ENCODE measurements around the gene HS2ST1.
"Not testable (repeated sequence)": the region's sequence is repeated elsewhere in the genome, so short reads cannot be mapped to it uniquely, and the experiment has no call there.

The HS2ST1 gene

DNA sequence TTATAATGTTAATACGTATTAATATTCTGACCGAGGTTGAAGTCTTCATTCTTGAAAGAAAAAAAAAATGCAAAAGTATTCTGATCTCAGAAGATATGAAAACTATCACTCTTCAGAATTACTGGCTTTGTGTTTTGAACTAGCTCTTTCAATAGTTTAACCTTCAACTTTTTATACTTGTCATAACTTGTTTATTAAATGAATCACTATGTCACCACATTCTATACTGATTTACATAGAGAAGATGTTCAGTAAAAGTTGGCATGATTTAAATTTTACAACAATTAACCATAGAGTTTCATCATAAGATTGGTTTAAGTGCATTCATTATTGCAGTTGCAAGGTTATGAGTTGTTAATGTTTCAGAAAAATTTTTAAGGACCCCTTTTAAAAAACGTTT lies 57.3 kb downstream of the HS2ST1 start:
- DNase-seq (ENCODE audit: low read depth in 3 of 3), result no peak

DNA sequence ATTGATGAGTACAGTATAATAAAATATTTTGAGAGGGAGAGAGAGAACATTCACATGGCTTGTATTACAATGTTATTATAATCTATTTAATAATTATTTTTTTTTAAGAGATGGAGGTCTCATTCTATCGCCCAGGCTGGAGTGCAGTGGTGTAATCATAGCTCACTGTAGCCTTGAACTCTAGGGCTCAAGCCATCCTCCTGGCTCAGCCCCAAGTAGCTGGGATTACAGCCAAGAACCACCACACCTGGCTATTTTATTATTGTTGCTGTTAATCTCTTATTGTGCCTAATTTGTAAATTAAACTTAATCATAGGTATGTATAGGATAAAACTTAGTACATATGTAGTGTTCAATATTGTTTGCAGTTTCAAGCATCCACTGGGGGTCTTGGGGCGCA lies 57.8 kb downstream of the HS2ST1 start:
- no peak for DNase-seq (ENCODE audit: low read depth in 3 of 3)

DNA sequence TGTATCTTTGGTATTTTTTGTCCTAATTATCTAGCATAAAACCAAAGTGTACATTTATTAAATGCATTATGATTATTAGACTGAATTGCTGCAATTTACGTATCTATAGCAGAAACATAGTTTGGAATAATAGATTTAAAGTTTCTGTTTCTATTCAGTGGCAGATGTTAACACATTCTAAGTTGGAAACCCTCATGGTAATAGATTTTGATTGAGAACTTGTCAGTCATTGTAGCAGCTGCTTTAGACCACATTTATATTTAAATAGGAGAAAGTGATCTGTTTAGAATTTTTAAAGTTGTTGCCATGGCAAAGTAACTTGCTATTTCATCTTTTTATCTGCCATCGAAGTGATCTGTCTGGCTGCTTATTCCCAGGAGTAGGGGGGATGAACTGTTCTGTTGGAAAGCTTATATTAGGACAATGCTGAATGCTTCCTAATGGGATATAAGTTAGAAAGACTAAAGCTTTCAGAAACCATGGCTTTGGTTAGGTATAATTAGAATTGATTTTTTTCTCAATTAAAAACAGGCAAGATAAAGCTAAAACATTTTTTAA lies 61.6 kb downstream of the HS2ST1 start:
- DNase-seq (ENCODE audit: low read depth in 3 of 3), result no peak

DNA sequence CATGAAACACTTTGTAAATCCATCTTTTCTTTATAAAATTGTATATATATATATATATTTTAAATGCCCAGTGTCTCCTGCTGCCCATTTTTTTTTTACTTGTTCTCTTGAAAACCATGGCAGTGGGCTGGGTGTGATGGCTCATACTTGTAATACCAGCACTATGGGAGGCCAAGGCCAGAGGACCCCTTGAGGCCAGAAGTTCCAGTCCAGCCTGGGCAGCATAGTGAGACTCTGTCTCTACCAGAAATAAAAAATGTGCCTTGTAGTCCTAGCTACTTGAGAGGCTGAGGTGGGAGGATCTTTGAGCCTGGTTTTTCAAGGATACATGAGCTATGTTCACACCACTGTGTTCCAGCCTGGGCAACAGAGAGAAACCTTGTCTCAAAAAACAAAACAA lies 62.2 kb downstream of the HS2ST1 start:
- no peak for DNase-seq (ENCODE audit: low read depth in 3 of 3)

DNA sequence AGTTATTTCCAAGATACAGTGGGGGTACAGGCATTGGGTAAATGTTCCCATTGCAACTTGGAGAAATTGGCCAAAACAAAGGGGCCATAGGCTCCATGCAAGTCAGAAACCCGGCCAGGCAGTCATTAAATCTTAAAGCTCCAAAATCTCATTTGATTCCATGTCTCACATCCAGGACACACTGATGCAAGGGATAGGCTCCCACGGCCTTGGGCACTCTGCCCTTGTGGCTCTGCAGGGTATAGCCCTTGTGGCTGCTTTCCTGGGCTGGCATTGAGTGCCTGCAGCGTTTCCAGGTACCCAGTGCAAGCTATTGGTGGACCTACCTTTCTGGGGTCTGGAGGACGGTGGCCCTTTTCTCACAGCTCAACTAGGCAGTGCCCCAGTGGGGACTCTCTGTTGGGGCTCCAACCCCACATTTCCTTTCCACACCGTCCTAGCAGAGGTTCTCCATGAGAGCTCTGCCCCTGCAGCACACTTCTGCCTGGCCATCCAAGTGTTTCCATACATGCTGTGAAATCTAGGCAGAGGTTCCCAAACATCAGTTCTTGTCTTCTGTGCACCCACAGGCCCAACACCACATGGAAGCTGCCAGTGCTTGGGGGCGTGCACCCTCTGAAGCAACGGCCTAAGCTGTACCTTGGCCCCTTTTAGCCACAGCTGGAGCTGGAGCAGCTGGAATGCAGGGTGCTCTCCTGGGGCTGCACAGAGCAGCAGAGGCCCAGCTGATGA lies 67.2 kb downstream of the HS2ST1 start:
- no peak for DNase-seq (ENCODE audit: low read depth in 3 of 3)

DNA sequence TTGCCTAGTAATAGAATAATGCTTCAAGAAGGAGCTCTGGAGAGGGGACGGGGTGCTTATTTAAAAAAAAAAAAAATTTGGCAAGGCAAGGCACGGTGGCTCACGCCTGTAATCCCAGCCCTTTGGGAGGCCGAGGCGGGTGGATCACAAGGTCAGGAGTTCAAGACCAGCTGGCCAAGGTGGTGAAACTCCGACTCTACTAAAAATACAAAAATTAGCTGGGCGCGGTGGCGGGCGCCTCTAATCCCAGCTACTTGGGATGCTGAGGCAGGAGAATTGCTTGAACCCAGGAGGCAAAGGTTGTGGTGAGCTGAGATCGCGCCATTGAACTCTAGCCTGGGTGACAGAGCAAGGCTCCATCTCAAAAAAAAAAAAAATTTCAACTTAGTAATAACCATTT lies 69.2 kb downstream of the HS2ST1 start:
- DNase-seq (ENCODE audit: low read depth in 3 of 3), result not testable (repeated sequence)

DNA sequence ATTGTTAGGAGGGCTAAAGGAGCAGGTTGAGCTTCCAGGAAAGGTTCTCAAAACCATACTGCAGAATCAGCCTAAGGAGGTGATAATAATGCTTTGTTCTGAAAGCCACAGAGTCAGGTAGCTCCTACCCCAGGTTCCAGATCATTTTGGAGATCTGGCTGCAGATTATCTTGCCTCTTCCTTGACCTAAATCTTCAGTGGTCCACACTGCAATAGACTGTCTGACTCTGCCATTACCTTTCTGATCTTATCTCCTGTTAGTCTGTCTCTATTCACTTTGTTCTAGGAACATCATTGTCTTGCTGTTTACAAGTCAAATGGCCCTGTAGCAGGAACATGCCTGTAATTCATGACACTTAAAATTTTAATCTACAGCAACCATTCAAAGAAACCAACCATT lies 73.0 kb downstream of the HS2ST1 start:
- no peak for DNase-seq (ENCODE audit: low read depth in 3 of 3)

DNA sequence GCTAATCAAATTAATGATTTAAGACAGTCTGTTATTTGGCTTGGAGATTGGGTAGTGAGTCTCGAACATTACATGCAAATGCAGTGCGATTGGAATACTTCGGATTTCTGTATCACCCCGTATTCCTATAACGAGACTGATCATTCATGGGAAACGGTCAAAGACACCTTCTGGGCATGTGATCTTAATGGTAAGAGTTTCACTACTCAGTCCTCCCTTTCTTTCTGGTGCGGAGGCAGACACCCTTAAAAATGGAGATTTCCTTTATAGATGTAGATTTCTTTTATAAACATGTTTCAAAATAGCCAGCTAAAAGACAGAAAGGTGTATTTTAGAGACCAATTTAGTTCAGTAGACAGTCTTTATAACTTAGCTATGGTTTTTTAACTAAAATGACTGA lies 74.4 kb downstream of the HS2ST1 start:
- no peak for DNase-seq (ENCODE audit: low read depth in 3 of 3)

DNA sequence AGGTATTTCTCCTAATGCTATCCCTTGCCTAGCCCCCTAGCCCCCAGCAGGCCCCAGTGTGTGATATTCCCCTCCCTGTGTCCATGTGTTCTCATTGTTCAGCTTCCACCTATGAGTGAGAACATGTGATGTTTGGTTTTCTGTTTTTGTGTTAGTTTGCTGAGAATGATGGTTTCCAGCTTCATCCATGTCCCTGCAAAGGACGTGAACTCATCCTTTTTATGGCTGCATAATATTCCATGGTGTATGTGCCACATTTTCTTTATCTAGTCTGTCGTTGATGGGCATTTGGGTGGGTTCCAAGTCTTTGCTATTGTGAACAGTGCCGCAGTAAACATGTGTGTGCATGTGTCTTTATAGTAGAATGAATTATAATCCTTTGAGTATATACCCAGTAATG lies 75.3 kb downstream of the HS2ST1 start:
- DNase-seq (ENCODE audit: low read depth in 3 of 3), result not testable (repeated sequence)

DNA sequence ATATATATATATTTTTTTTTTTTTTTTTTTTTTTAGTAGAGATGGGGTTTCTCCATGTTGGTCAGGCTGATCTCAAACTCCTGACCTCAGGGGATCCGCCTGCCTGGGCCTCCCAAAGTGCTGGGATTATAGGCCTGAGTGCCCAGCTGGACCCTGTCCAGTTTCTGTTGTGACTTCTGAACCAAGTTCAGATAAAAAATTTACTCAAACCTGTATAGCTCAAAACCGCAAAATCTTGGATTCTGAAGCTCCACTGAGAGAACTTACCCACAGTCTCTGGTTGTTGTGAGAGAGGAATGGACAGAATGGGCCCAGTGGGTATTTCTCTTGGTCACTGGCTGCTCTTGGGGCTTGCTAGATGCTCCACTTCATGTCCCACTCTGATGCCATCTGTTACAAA lies 76.4 kb downstream of the HS2ST1 start:
- DNase-seq (ENCODE audit: low read depth in 3 of 3), result no peak

DNA sequence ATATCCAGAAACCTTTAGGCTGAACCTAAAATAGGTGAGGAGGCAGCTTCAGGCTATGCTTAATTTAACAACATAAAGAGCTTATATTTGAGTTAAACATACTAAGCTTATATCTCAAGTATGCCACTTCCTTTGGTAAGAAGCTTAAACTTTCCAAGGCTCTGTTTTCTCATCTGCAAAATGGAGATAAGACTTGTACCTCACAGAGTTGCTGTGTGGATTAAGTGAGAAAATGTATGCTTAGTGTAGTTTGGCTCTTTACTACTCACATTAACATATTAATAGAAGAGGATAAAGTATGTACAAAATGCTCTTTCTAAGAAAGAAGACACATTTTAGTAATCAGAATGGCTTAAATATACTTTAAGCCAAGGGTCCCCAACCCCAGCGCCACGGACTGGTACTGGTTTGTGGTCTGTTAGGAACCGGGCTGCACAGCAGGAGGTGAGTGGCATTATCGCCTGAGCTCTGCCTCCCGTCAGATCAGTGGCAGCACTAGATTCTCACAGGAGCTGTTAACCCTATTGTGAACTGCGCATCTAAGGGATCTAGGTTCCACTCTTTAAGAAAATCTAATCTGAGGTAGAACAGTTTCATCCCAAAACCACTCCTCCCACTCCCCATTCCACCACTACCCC lies 77.2 kb downstream of the HS2ST1 start:
- no peak for DNase-seq (ENCODE audit: low read depth in 3 of 3)

DNA sequence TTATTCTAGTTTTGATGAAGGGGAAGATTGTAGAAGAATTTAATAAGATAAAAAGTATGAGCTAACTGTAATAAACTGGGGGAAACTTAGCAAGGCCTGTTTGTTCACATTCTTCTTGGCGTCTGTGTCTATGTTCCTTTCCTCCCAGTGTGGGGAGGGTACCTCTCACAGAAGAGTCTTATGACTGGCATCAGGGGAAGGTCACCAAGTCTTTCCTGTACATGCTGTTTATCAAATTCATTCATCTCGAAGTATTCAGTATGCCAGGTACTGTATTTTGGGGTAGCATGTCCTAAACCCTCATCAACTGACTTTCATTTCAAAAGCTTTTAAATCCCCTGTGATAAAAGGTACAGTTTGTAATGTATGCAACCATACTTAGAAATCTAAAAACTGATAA lies 78.4 kb downstream of the HS2ST1 start:
- no peak for DNase-seq (ENCODE audit: low read depth in 3 of 3)

DNA sequence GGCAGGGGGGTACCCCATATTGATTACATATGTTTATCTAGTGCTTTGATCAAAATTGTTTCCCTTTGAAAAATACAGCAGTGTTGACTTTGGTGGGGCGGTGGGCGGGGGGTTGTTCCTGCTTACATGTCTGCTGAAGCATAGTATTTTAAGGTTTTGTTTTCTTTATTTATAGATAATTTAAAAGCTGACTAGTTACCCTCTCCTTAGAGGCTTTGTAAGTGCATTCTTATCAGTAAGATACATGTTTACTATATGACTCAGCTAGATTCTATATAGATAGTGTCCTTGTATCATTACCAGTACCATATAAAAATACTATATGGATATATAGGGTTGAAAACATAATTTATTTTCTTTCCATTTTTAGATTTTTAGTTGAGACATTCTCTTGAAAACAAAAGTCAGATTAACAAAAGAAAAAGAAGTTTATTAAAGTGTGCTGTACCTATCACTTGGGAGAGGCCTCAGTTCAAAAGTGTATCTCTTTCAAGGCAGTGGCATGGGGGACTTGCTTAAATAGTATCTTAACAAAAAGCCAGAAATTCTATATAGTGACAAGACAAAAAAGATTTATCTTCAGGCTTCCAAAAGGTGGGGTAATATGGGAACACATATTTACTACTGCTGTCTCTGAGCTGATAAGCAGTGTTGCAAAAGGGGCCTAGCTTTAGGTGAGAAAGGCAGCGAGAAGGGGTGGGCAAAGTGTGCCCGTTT lies 79.0 kb downstream of the HS2ST1 start:
- no peak for DNase-seq (ENCODE audit: low read depth in 3 of 3)

DNA sequence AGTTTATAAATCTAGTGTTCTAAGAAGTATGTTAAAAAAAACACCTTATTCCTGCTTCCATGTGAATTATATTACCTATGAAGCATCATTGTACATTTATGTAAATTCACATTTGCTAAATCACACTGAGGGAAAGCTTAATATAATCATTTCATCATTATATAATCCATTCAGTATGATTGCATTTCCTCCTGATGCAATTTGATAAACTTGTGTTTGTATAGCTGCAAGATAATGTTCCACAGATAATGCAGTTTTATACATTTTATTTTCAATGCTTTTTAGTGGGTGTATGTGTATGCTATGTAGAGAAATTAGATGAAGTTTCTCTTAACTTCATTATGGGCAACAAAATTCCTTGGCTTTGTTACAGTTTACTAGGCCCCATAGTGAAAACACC lies 79.6 kb downstream of the HS2ST1 start:
- no peak for DNase-seq (ENCODE audit: low read depth in 3 of 3)

DNA sequence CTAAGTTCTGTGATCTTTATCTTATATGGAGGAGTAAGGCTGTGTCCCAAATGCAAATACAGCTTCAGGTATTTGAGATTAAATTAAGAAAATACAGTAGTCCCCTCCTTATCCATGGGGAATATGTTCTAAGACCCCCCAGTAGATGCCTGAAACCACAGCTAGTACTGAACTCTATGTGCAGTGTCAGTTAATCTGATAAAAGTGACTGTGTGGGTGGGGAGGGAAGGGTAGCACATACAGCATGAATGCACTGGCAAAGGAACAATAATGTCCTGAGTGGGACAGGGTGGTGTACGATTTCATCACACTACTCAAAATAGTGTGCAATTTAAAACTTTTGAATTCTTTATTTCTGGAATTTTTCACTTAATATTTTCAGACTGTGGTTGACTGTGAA lies 83.1 kb downstream of the HS2ST1 start:
- DNase-seq (ENCODE audit: low read depth in 3 of 3), result no peak

DNA sequence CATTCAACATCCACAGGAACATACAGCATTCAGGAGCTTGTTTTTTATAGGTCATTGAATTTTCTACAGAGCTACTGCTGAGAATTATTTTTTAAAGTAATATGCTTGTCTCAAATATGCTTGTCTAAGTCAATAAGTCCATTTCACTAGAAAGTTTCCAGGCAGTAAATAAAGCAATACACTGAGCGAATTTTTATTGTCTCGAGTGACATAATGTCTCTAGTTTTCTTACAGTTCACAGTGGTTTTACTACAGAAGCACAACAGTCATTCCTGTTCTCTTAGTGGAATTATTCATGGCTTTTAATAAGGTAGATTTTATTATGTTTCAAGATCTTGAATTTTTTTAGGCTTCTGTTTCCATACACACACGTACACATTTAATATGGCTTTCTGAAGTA lies 83.8 kb downstream of the HS2ST1 start:
- no peak for DNase-seq (ENCODE audit: low read depth in 3 of 3)

DNA sequence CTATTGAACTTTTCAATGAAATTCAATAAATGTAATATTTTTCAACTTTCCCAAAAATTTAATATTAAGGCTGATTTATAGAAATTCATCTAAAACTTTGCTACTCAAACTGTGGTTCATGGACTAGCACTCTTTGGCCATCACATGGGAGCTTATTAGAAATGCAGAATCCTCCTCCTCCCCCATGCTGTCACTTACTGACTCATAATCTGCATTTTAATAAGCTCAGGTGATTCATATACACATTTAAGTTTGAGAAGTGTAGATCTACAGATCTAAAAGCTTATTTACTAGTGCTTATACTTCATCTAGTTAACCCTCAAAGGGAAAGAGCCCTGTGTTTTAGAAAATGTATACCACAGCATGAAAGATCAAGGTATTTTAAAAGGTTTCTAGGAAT lies 84.3 kb downstream of the HS2ST1 start:
- no peak for DNase-seq (ENCODE audit: low read depth in 3 of 3)

DNA sequence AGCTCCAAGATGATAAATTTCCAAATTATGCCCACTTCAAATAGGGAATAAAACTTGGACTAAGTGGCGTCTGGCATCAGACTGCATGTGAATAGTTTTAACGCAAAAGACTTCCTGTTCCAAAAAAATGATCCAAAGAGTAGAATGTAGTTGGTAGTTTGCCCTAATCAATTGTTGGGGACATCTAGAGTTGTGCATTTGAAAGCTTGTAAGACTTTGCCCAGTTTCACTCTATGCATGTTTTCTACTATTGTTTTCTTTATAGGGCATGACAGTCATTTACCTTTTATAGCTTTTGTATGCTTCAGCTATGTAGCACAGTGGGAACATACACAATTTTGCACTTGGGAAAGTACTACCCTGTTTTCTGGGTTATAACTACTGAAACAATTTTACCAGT lies 86.0 kb downstream of the HS2ST1 start:
- DNase-seq (ENCODE audit: low read depth in 3 of 3), result no peak

DNA sequence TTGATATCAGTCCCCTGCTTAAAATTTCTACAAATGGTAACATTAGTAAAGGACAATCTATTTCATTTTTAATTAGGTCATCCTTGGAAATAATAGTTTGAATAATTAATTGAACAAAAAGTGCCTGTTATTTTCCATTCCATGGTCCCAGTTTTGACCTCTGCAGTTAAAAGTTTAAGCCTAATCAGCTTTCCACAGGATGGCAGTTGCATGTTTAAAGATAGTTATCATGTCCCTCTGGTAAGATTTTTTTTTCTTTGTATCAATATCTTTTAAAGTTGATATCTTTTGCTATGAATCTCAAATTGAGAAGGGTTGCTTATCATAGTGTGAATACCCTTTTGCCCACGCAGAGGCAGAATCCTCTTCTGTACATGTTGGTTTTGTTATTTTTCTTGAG lies 90.4 kb downstream of the HS2ST1 start:
- no peak for DNase-seq (ENCODE audit: low read depth in 3 of 3)

DNA sequence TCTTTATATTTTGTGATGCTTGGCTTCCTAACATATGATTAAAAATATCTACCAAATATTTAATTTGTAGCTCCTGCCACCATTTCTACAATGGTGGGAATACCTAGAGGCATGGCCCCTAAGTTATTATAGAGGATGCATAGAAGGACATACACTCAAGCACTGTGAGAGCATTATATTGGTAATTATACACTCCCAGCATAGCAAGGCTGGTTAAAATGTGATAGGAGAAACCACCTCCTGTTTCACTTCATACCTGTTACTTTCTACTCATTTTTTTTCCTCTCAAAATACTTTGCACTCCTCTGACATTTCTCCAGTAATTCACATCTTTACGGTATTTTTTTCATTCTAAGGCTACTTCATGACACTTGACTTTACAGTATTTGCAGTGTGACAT lies 92.9 kb downstream of the HS2ST1 start:
- no peak for DNase-seq (ENCODE audit: low read depth in 3 of 3)

DNA sequence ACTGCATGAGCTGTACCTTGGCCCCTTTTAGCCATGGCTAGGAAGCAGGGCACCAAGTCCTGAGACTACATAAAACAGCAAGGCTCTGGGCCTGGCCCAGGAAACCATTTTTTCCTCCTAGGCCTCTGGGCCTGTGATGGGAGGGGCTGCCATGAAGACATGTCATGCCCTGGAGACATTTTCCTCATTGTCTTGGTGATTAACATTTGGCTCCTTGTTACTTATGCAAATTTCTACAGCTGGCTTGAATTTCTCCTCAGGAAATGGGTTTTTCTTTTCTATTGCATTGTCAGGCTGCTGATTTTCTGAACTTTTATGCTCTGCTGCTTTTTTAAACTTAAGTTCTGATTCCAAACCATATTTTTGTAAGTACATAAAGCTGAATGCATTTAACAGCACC lies 99.0 kb downstream of the HS2ST1 start:
- not testable (repeated sequence) for DNase-seq (ENCODE audit: low read depth in 3 of 3)

DNA sequence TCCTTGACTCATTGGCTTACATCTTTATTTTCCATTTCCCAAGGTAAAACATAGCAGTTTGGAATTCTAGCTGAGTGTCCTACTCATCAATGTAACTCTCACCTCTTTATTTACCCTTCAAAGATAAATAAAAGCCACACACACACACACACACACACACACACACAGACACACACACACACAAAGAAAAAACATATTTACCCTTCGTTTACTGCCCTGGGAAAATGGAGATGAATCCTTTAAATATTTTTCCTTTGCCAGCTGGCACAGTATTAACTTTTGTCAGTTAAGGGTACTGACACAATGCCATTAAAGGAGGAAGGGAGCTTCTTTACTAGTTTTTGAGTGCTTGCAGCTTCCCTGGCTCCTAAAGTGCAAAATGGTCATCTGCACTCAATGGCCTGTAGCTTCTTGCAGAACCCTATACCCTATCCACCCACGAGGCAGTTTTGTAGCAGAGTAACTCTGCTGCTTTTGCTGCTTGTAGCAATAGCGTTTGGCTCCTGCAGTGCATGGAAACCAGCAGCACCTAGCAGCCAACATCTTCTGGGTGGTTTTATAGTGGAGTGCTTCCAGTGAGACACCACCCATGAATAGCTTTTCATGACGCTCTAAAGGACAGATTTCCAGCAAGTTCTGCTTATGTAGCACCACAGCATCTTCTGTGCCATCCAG lies 103.7 kb downstream of the HS2ST1 start:
- DNase-seq (ENCODE audit: low read depth in 3 of 3), result no peak

Measured in stimulated activated CD4-positive, alpha-beta T cell treated with anti-CD3 and anti-CD28 coated beads, TNF-alpha, amount 100 ng/mL, for 48 hours (primary cell).